Loucy (cell line): ENCODE results near the gene PLCG1.

ENCODE experiments used
- H2AFZ ChIP-seq: fragments of 200-600 bp; sonication (generic); 2 replicates; pipeline ENCODE4 v1.6.0; 2016; ENCODE audit warnings: antibody characterized with exemption, mild to moderate bottlenecking, low read length, moderate library complexity
- H3F3A ChIP-seq: fragments of 200-600 bp; 2 replicates; pipeline ENCODE4 v1.6.0; 2016; ENCODE audit warnings: antibody characterized with exemption, low read depth, mild to moderate bottlenecking
- H3K27me3 ChIP-seq: fragments of 200-600 bp; sonication (generic); 2 replicates; pipeline ENCODE4 v1.6.1; 2014; ENCODE audit warnings: low read length, mild to moderate bottlenecking; ENCODE audit not compliant: insufficient read depth, poor library complexity, severe bottlenecking
- H3K36me3 ChIP-seq: fragments of 200-600 bp; sonication (generic); 2 replicates; pipeline ENCODE4 v1.6.1; 2016; ENCODE audit warnings: low read length; ENCODE audit not compliant: insufficient read depth
- H3K4me1 ChIP-seq: fragments of 200-600 bp; sonication (generic); 2 replicates; pipeline ENCODE4 v1.5.1; 2014; ENCODE audit warnings: low read length, mild to moderate bottlenecking; ENCODE audit not compliant: insufficient read depth, poor library complexity, severe bottlenecking
- H3K4me2 ChIP-seq: fragments of 200-600 bp; sonication (generic); 2 replicates; pipeline ENCODE4 v1.6.0; 2014; ENCODE audit warnings: antibody characterized with exemption, low read length, low read depth, mild to moderate bottlenecking; ENCODE audit not compliant: poor library complexity, severe bottlenecking
- H3K4me3 ChIP-seq: fragments of 200-600 bp; sonication (generic); 2 replicates; pipeline ENCODE4 v1.5.1; 2014; ENCODE audit warnings: low read length, mild to moderate bottlenecking, mixed read lengths; ENCODE audit not compliant: poor library complexity, severe bottlenecking
- H3K79me2 ChIP-seq: fragments of 200-600 bp; sonication (generic); 2 replicates; pipeline ENCODE4 v1.6.1; 2014; ENCODE audit warnings: low read length; ENCODE audit not compliant: insufficient read depth
- H3K9ac ChIP-seq: fragments of 200-600 bp; sonication (generic); 2 replicates; pipeline ENCODE4 v1.6.0; 2014; ENCODE audit warnings: mild to moderate bottlenecking, low read depth, low read length, moderate library complexity; ENCODE audit not compliant: poor library complexity, severe bottlenecking
- H3K9me2 ChIP-seq: fragments of 200-600 bp; sonication (generic); replicated peaks from 2 replicates; pipeline ENCODE4 v1.6.1; 2016; ENCODE audit warnings: low read depth, low read length, mixed read lengths
- H3K9me3 ChIP-seq: fragments of 200-600 bp; sonication (generic); 2 replicates; pipeline ENCODE4 v1.6.1; 2014; ENCODE audit warnings: mild to moderate bottlenecking, antibody characterized with exemption, low read length, low read depth; ENCODE audit not compliant: insufficient read depth
- H4K20me1 ChIP-seq: fragments of 200-600 bp; sonication (generic); 2 replicates; pipeline ENCODE4 v1.6.0; 2014; ENCODE audit warnings: antibody characterized with exemption, low read length, mild to moderate bottlenecking; ENCODE audit not compliant: insufficient read depth, poor library complexity, severe bottlenecking
- EZH2phosphoT487 ChIP-seq: fragments of 200-600 bp; IDR thresholded peaks from 2 replicates; pipeline ENCODE4 v1.6.1; 2018; ENCODE audit warnings: antibody characterized with exemption, mild to moderate bottlenecking, moderate library complexity, borderline replicate concordance
- TF ChIP-seq, protein P1 (sequence below): fragments of 200-600 bp; sonication (generic); conservative IDR thresholded peaks from 2 replicates; pipeline ENCODE4 v1.5.1; 2014; ENCODE audit warnings: mild to moderate bottlenecking, antibody characterized with exemption, low read length

PLCG1 gene

DNA sequence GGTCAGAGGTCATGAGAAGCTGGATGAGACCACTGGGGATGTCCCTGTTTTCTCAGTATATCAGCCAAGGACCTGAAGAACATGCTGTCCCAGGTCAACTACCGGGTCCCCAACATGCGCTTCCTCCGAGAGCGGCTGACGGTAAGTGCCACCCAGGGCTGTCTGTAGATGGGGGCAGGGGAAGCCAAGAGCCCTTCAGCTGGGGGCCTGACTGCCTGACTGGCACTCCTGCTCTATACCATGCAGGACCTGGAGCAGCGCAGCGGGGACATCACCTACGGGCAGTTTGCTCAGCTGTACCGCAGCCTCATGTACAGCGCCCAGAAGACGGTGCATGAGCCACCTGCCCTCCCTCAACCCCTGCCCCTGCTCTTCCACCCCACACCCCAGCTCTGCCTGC, 25.1 kb downstream of the PLCG1 start:
- H3K79me2 ChIP-seq: peaks cover 39% of the 10 kb centered on the region
- no peaks in the 10 kb centered on the region for H3K9me2 ChIP-seq
- no peak overlapping the region for H3K4me3 ChIP-seq
- H4K20me1 ChIP-seq: peaks cover 65% of the 10 kb centered on the region
- 0 out of 2 replicates have a peak, but pooled peaks cover 4% of the 10 kb centered on the region for H3F3A ChIP-seq
- H3K9ac ChIP-seq: no peak overlapping the region
- TF ChIP-seq, protein P1, sequence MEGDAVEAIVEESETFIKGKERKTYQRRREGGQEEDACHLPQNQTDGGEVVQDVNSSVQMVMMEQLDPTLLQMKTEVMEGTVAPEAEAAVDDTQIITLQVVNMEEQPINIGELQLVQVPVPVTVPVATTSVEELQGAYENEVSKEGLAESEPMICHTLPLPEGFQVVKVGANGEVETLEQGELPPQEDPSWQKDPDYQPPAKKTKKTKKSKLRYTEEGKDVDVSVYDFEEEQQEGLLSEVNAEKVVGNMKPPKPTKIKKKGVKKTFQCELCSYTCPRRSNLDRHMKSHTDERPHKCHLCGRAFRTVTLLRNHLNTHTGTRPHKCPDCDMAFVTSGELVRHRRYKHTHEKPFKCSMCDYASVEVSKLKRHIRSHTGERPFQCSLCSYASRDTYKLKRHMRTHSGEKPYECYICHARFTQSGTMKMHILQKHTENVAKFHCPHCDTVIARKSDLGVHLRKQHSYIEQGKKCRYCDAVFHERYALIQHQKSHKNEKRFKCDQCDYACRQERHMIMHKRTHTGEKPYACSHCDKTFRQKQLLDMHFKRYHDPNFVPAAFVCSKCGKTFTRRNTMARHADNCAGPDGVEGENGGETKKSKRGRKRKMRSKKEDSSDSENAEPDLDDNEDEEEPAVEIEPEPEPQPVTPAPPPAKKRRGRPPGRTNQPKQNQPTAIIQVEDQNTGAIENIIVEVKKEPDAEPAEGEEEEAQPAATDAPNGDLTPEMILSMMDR: no peak
- no peak for TF ChIP-seq EZH2phosphoT487
- H3K9me3 ChIP-seq: no peaks in the 10 kb centered on the region
- no peak overlapping the region for H2AFZ ChIP-seq
- H3K27me3 ChIP-seq: no peaks in the 10 kb centered on the region
- H3K4me2 ChIP-seq: no peak overlapping the region
- H3K4me1 ChIP-seq: peaks cover 22% of the 10 kb centered on the region
- peaks cover 81% of the 10 kb centered on the region for H3K36me3 ChIP-seq

DNA sequence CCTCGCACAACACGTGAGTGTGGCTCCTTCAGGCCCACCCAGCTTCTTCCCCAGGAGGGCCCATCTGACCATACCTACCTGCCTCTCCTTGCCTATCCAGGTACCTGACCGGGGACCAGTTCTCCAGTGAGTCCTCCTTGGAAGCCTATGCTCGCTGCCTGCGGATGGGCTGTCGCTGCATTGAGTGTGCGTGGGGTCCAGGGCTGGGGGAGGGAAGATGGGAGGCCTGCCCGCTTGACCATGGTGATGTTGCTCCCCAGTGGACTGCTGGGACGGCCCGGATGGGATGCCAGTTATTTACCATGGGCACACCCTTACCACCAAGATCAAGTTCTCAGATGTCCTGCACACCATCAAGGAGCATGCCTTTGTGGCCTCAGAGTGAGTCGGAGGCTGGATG, 26.5 kb downstream of the PLCG1 start:
- H3K4me2 ChIP-seq: no peak overlapping the region
- H3K27me3 ChIP-seq: no peaks in the 10 kb centered on the region
- no peaks in the 10 kb centered on the region for H3K9me3 ChIP-seq
- no peak overlapping the region for H2AFZ ChIP-seq
- no peak overlapping the region for H3K4me3 ChIP-seq
- no peak overlapping the region for H3K9ac ChIP-seq
- peaks cover 96% of the 10 kb centered on the region for H3K36me3 ChIP-seq
- TF ChIP-seq EZH2phosphoT487: no peak
- TF ChIP-seq, protein P1: no peak
- peaks cover 24% of the 10 kb centered on the region for H3K79me2 ChIP-seq
- peaks cover 60% of the 10 kb centered on the region for H4K20me1 ChIP-seq
- no peaks in the 10 kb centered on the region for H3F3A ChIP-seq
- H3K4me1 ChIP-seq: peaks cover 17% of the 10 kb centered on the region
- no peaks in the 10 kb centered on the region for H3K9me2 ChIP-seq

DNA sequence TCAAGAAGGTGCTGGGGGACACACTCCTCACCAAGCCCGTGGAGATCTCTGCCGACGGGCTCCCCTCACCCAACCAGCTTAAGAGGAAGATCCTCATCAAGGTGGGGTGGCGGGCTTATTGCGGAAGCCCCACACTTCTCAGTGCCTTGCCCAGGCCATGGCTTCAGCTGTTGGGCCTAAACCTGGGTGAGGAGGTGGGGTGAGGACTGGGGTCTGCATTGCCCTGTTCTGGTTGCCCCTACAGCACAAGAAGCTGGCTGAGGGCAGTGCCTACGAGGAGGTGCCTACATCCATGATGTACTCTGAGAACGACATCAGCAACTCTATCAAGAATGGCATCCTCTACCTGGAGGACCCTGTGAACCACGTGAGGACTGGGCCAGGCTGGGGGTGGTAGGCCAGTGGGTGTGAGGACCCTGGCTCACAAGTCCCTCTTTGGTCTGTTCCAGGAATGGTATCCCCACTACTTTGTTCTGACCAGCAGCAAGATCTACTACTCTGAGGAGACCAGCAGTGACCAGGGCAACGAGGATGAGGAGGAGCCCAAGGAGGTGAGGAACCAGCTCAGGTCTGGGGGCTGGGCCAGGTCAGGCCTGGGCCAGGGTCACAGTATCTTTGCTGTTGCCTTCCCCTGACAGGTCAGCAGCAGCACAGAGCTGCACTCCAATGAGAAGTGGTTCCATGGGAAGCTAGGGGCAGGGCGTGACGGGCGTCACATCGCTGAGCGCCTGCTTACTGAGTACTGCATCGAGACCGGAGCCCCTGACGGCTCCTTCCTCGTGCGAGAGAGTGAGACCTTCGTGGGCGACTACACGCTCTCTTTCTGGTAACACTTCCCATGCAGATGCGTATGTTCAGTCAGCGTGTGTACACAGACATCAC, 27.9 kb downstream of the PLCG1 start:
- Histone ChIP-seq H2AFZ (no peak overlapping the region), H3F3A (no peaks in the 10 kb centered on the region), H3K4me1 (peaks cover 13% of the 10 kb centered on the region), H3K27me3 (no peaks in the 10 kb centered on the region), H3K36me3 (peaks cover 100% of the 10 kb centered on the region), H3K4me2 (no peak overlapping the region), H4K20me1 (peaks cover 59% of the 10 kb centered on the region), H3K79me2 (peaks cover 10% of the 10 kb centered on the region; the same call in 1 of the 2 replicates), H3K9me2 (no peaks in the 10 kb centered on the region), H3K9me3 (no peaks in the 10 kb centered on the region), H3K9ac (no peak overlapping the region), H3K4me3 (no peak overlapping the region)
- TF ChIP-seq EZH2phosphoT487: no peak
- TF ChIP-seq, protein P1: no peak
